CD4-positive, alpha-beta T cell treated with Interleukin-2 at 100 ng/mL for 4 hours (primary cell): Measurements from ENCODE around the gene TJP1.
"Not testable (repeated sequence)": the region's sequence is repeated elsewhere in the genome, so short reads cannot be mapped to it uniquely, and the experiment has no call there.

Experiments
- DNase-seq: peaks from one replicate; pipeline ENCODE4 v3.0.0-alpha.2; 2020; ENCODE audit warnings: low spot score

The TJP1 gene

DNA sequence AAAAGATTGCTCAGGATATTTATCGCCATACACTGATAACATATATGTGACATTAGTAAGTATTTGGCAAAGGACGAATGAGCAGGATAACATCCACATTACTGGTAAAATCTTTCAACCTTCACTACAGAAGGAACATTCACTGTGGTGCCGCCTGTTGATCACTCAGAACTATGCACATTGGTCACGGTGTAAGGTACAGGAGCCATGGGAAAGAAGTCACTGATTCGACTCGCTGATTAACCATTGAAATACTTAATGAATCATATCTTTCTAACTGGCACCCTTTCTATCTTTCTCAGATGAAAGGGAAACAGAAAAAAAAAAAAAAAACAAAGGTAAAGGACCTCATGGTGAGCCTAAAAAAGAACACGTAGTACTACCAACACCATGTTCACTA lies 68.8 kb downstream of the TJP1 start:
- DNase-seq, result no peak

DNA sequence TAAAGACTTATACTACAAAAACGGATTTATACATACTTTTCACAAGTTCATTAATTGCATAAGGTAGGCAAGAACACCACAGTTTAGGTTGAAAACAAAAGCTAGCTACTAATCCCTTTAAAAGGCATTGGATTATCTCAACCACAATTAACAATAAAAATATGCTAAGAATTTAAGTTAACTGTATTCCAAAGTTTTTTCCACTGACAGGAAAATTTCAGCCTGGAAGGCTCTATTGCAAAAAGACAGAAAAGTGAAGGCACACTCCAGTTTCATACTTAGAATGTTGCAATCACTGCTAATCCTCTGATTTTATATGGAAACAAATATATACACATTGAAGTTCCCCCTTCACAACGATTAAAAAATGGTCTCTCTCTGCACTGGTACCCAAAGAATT lies 71.5 kb downstream of the TJP1 start:
- DNase-seq, result no peak

DNA sequence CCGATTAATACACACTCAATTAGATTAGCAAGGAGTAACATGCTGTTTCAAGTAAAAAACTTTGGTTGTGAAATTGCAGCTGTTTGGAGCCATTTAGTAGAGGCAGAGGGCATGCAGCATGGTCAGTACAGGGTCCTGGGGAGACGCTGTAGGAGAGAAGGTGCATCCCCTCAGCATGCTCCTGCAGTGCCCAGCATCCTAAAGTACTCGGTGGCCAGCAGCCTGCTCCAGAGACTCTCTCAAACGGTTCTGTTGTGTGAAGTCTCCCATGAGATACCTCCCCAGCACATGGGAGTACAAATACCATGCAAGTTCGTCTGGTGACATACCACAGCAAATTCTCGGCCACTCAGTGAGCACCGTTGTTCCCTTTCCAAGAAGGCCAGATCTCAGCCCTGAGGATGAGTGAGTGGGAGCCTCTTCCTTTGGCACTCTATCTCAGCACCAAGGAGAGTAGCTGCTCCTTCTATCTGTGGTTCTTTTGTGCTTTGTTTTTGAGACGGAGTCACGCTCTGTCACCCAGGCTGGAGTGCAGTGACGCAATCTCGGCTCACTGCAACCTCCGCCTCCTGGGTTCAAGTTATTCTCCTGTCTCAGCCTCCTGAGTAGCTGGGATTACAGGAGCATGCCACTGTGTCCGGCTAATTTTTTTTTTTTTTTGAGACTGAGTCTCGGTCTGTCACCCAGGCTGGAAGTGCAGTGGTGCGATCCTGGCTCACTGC lies 72.7 kb downstream of the TJP1 start:
- DNase-seq, result no peak

DNA sequence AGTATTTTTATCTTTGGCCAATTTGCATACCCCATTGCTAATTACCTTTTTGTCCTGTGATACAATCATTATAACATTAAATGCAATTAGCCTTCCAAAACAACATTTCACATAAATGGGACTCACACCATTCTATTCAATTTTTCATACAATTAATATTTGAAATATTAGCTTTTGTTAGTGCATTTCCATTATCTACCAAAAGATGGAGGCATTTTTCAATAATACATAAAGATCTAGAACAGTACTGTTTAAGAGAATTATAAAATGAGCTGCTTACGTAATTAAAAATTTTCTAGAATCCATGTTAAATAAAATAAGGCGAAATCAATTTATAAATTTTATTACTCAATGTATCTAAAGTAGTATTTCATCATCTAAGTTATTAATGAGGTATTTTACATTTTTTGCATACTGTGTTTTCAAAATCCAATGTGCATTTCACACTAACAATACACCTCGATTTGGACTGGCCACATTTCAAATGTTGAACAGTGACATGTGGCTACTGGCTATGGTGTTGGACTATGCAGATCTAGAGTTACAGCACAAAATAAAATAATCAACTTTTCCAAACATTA lies 74.3 kb downstream of the TJP1 start:
- DNase-seq, result no peak

DNA sequence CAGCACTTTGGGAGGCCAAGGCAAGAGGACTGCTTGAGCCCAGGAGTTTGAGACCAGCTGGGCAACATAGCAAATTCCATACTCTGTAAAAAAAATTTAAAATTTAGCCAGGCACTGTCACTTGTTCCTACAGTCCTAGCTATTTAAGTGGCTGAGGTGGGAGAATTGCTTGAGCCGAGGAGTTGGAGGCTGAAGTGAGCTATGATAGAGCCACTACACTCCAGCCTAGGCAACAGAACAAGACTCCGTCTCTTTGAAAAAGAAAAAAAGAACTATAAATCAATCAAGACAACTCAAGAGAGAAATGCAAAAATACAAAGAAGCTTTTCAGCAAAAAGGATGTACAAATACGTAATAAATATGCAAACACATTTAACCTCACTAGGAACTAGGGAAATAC lies 78.8 kb downstream of the TJP1 start:
- no peak for DNase-seq

DNA sequence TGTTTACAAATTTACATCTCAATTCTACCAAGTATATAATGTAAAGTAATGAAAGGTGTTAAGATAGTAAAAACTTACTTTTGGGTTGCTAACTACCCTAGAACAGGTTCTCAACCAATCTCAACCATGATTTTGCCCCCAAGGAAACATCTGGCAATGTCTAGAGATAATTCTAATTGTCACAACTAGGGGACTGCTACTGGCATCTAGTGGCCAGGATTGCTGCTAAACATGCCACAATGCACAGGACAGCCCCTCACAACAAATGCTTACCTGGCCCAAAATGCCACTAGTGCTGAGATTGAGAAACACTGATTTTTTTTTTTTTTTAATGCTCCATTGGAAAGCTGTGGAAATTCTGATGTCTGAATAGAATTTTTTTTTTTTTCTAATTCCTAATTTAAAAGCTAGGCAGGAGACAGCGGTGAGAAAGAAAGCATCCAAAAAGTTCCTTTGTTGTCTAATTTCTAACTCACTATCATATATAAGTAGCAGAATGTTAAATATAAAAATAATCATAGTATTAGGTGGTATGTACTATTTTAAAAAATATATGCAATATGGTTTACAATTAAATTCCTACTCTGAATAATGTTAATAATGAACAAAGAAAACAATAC lies 81.5 kb downstream of the TJP1 start:
- DNase-seq, result no peak

DNA sequence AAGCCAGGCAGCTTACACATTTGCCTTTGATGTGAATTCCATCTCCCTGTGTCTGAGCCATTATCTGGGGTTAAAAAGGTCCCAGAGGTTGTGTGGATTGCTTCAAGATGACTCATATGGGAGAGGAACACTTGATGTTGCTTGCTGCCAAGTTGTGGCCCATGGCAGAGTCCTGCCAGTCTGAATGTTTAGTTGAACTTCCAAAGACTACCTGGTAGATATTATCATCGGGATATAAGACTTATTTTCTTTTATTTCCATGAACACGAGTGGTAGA lies 85.6 kb downstream of the TJP1 start:
- DNase-seq, result no peak

DNA sequence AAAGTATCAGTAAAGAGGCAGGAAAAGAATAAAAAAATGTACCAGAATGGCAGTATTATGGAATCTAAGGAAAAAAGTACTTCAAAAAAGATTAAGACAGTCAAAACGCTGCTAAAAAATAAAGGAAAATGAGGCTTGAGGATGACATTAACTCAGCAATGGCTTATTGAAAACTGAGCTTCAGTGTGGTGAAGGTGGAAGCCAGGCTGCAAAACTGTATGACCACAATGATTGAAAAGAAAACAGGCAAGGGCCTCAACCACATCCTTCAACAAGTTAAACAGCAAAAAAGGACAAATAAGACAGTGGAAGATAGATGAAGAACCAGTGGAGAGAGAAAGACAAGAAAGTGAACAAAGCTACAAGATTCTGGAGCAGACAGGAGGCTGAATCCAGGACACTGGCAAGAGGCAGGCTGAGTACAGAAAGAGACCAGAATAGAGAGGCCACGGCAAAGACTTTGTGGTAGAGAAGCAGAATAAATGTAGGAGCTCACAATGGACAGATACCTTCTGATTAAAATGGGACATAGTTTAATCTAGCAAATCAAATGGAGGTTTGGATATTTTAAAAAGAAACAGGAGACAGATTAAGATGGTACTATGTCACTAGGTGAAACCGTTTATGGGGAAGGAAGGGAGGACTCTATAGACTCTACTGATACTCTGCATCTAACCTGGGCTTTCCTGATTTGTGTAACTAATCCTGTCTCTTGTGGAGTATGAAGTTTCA lies 86.1 kb downstream of the TJP1 start:
- no peak for DNase-seq

DNA sequence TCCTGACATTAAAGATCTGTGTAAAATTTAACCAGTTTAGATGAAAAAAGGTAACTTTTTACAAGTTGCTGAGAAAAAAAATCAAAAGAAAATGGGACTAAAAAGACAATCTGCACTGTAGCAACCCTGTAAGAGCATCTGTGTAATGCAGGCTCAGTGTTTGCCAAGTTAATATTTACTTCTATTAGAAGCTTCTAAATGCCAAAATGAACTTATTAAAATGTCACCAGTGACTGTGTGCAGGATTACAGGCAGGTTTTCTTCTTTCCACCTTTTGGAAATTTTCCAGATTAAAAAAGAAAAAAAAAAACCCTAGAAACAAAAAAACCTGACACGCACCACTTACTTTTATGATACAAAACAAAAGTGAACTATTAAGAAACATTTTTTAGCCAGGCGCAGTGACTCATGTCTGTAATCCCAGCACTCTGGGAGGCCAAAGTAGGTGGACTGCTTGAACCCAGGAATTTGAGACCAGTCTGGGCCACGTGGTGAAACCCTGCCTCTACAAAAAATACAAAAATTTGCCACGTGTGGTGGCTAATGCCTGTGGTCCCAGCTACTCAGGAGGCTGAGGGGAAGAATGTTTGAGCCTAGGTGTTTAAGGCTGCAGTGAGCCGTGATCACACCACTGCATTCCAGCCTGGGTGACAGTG lies 87.2 kb downstream of the TJP1 start:
- DNase-seq, result no peak

DNA sequence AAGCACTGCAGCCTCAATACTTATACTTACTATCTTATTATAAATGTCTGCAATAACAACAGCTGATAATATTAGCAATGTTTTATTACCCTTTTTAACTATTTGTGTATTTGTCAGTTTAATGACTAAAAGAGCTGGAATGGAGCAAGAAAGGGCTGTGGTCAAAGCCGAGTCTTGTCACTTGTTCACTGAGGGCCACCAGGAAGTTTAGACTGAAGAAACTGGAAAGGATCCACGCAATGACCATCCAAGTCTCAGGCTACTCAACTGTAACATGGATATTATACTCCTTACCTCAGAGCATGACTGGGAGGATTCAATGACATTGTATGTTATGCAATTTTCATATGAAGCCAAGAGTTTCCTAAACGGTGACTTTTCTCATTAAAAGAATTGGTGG lies 90.4 kb downstream of the TJP1 start:
- DNase-seq, result no peak

DNA sequence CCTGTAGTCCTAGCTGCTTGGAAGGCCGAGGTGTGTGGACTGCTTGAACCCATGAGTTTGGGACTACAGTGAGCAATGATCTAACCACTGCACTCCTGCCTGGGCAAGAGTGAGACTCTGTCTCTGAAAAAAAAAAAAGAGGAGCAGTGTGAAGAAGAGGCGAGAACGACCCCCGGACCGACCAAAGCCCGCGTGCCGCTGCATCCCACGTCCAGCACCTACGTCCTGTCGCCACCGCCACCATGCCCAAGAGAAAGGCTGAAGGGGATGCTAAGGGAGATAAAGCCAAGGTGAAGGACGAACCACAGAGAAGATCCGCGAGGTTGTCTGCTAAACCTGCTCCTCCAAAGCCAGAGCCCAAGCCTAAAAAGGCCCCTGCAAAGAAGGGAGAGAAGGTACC lies 91.8 kb downstream of the TJP1 start:
- not testable (repeated sequence) for DNase-seq

DNA sequence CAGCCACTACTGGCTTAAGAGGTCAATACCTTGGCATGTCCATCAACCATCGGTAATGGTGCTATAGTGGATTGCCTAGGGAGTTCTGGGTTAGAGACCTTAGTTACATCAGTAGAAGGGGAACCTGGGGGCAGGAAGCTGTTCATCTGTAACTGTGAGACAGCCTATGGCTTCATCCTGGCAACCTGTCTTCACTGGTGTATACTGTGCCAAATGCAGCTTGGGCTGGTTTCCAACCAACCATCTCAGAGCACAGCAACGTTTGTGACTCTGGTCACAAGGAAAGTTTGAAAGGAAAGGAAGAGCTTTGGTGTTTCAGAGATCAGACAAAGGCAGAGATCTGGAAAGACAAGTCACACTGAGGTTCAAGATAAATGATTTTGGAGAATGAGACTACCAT lies 93.8 kb downstream of the TJP1 start:
- DNase-seq, result no peak

DNA sequence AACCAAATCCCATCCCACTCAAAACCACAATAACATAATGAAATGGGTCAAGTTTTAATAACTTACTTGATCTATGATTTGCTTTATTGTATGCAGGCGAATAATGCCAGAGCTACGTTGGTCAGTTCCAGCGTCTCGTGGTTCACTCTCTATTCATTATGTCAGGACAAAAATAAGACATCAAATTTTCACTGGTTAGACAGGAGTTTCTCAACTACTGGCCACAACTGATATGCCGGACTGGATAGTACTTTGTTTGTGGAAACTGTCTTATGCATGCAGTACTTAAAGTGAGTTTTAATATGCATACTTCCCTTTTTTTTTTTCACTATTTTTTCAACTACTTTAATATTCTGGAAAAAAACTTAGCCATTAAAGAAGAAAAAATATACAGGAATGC lies 94.4 kb downstream of the TJP1 start:
- DNase-seq, result no peak

DNA sequence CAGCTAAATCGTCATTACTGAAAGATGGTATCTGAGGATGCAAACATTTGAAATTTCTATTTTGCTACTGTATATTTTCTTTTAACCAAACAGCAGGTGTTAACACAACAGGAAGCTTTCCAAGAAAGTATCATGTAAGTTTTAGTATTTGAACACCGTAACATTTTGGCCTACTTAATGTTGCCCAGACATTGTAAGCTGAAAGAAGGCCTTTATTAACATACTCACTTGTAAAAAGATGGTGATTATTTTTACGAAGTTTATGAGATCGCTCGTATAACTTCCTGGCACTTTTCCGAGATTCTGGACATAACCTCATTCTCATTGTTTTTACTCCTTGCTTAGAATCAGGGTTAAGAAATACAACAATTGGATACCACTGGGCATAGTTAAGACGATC lies 95.7 kb downstream of the TJP1 start:
- DNase-seq, result no peak

DNA sequence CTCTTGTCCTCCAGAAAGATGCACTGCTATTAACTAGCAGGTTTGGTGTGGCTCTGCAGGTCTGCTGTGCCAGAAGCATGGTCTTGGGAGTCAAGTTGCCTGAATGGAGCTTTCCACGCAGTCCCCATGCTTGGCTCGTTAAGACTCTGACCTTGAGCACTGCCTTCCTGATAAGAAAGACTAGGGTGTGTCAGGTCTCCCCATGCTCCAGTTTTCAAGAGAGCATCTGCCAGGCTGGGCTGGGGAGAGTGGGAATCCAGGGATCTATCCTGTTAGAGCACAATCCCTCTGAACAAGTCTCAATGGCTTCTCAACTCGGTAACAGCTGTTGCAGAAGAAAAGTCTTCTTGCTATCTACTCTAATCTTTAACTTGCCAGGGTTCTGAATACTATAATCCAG lies 98.2 kb downstream of the TJP1 start:
- DNase-seq, result no peak

DNA sequence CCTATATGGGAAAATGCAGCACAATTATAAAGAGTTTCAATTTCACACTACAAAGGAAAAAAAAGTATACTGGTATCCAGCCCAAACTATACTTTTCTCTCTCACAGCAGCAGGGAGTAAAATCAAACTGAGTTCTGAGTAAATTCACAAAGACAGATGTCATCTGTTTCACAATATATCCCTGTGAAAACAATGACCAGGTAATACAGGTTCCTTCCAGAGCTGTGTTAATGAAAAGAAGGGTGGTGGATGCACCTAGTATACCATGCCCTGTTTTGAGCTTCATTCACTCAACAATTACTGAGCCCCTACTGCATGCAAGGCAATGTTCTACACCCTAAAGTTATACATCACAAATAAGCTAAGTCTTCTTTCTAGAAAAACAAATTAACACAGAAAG lies 108.5 kb downstream of the TJP1 start:
- no peak for DNase-seq

DNA sequence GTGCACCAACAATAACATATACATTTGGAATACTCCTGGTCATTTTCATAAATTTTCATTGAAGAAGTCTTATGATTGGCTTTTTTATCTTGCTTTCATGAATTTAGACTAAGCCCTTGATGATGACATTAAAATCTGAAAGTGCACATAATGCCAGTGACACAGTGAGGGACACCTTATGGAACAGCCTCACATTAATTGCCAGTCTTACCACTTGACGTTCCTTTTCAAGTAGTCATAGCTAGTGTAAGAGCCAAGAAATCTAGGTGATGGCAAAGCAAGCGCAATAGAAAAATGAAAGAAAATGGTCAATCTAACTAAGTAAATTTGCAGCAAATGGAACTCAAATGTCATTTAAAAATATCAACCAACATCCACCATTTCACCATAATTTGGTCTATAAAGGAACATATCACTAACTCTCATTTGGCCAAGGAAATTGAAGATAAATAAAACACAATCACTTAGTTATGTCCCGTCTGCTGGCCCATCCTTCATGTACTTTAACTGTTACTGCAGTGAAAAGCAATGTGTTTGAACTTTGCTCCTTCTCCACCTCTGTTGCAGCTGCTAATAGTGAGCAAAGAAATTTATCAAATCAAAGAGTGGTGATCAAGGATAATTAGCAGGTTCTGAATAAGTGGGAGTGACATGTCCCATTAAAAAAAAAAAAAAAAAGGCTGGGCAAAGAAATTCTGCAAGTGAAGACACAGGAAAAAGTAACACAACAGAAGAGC lies 110.0 kb downstream of the TJP1 start:
- no peak for DNase-seq

DNA sequence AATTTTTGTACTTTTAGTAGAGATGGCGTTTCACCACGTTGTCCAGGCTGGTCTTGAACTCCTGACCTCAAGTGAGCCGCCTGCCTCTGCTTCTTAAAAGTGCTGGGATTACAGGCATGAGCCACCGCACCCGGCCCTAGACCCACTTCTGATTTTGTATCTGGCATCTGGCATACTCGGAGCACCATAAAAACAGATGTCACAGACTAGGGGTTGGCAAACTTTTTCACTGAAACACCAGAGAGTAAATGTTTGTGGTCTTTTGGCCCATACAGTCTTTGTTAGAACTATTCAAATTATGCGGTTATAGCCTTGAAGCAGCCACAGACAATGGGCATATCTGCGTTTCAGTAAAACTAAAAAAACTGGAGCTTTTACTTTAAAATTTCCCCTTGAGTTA lies 110.7 kb downstream of the TJP1 start:
- DNase-seq, result no peak

DNA sequence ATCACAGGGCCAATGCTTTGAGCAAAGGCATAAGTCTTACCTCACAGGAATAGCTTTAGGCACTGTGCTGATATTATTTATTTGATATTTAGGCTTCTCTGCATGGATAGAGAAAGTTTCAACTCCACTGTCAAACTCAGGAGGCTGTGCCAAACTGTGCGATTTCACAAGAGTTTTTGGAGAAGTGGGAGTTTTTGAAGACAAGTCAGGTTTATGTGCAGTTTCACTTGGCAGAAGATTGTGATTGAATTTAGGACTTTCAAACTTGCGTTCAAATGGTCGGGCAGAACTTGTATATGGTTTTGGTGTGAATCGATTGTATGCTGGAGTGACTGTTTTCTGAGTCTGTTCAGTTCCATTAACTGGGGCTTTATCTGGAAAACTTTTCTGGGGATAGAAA lies 113.7 kb downstream of the TJP1 start:
- no peak for DNase-seq

DNA sequence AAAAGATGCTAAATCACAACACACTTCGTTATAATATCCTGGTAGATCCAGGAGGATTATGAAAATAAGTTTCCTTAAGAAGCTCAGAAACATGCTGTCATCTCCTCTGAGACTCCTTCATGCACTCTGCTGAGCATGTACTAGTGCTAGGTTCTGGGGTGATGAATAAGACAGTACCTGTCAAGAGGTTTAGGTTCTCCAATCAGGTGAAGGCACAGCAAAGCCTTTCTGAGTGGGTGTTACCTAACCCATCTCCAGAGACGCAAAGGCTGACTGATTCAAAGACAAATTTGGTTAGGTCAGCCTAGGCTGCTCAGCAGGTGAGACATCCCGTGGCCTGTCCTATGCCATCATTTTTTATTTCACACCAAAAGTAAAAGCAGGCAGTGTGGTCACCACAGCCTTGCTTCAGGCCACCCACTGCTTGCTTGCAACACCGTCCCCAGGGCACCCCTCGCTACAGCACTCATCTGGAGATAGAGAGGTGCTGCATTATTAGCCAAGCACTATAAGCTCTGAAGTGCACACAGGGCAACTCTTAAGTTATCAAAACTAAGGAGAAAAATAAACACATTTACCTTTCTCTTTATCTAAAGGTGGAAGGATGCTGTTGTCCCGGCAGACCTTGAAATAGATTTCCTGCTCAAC lies 117.2 kb downstream of the TJP1 start:
- no peak for DNase-seq

DNA sequence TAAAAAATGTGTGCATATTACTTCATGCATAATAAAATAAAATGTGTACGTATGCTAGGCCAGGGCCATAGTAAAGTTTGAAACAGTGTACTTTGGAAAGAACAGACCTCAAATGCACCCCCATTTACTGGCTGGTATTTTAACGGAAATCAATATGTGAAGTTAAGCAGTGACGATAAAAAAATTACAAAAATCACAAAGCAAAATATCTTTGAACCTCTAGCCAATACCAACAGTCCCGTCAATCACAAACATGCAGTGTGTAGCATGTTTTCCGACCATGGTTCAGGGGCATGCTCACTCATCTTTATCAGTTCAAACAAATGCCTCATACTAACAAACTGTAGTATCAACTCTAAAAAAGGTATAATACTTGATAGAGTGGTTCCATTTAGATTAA lies 121.1 kb downstream of the TJP1 start:
- DNase-seq, result no peak

DNA sequence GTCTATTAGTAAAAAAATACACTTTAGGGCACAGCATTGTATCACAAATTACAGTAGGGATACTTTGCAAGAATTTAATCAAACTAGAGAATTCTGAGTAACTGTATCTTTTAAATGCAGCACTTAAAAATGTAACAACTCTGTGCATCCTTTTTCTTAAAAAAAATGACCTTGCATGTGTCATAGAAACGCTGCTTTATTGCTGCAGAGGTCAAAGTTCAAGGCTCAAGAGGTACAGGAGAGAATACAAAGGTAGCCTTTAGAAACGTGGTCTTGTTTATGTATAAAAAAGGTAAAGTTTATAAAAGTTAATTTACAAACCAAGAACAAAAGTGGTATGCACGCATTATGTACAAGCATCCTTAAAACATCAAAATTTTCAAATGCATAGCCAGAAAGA lies 122.0 kb downstream of the TJP1 start:
- no peak for DNase-seq
